ENCODE measurements around the gene MCC. TPM values are rescaled to one million over a fixed set of nuclear protein-coding genes. Genes with fewer than 3 reads are reported as not detected.

The MCC gene
- total RNA-seq, 1 experiment from 2014 or later: 7.6 TPM

GRCh38 chr5:113450929-113451328 is 37.3 kb downstream of the MCC start:
- Histone ChIP-seq H4K20me1 (ENCODE audit: control insufficient read depth, insufficient read depth, insufficient read length) (no peaks in the 10 kb centered on the region), H3K9ac (ENCODE audit: extremely low read depth, insufficient read length, low read length) (no peak overlapping the region), H3K9me3 (ENCODE audit: control insufficient read depth, low read depth, low read length) (no peaks in the 10 kb centered on the region), H4K91ac (ENCODE audit: insufficient read length, low read depth, low read length) (no peak overlapping the region), H3K56ac (ENCODE audit: insufficient read length, low read depth, low read length) (no peak overlapping the region), H3K18ac (ENCODE audit: insufficient read length, low read depth, low read length) (no peak overlapping the region), H3K79me1 (ENCODE audit: insufficient read depth, low read depth, low read length, poor library complexity, severe bottlenecking) (no peaks in the 10 kb centered on the region), H3K4me2 (ENCODE audit: insufficient read depth, insufficient read length, low read length) (no peak overlapping the region), H2BK20ac (ENCODE audit: low read depth, low read length, poor library complexity, severe bottlenecking) (no peak overlapping the region), H3K23me2 (ENCODE audit: insufficient read length, low read depth, low read length, poor library complexity, severe bottlenecking) (no peaks in the 10 kb centered on the region), H4K5ac (ENCODE audit: insufficient read length, low read depth, low read length) (no peak overlapping the region), H4K8ac (replicated peaks; ENCODE audit: insufficient read length, low read depth, low read length) (no peak overlapping the region), H3K4me1 (ENCODE audit: insufficient read depth, low read length) (no peaks in the 10 kb centered on the region), H3K14ac (ENCODE audit: insufficient read depth, low read length) (no peak overlapping the region), H2BK15ac (ENCODE audit: low read depth, low read length) (no peak overlapping the region), H3K79me2 (ENCODE audit: insufficient read depth, low read length) (no peaks in the 10 kb centered on the region), H3K27me3 (ENCODE audit: insufficient read depth, low read length) (no peaks in the 10 kb centered on the region), H2BK5ac (ENCODE audit: insufficient read length, low read length) (no peak overlapping the region), H3T11ph (ENCODE audit: low read length) (no peak overlapping the region), H2BK120ac (ENCODE audit: low read depth, low read length, poor library complexity, severe bottlenecking) (no peak overlapping the region), H3K23ac (ENCODE audit: insufficient read length, low read depth, low read length) (no peak overlapping the region), H2AFZ (ENCODE audit: low read length) (no peak overlapping the region), H2BK12ac (ENCODE audit: insufficient read length, low read depth, low read length) (no peak overlapping the region), H3K27ac (ENCODE audit: insufficient read length, low read depth, low read length) (no peak overlapping the region), H2AK5ac (ENCODE audit: insufficient read length, low read length) (no peak overlapping the region), H3K4ac (ENCODE audit: low read depth, low read length) (no peak overlapping the region)
- no peak overlapping the region for H3K27ac Mint-ChIP-seq
- H3K27me3 Mint-ChIP-seq (ENCODE audit: low read depth): no peaks in the 10 kb centered on the region
- H3K36me3 Mint-ChIP-seq (ENCODE audit: insufficient read depth in 1 of 3, low read depth in 3 of 3): peaks cover 0 to 1% (median 0%) of the 10 kb centered on the region in 3 experiments; a peak in 1 of 7 replicates
- H3K4me1 Mint-ChIP-seq: no peaks in the 10 kb centered on the region
- H3K9me3 Mint-ChIP-seq: no peaks in the 10 kb centered on the region
- H3K4me3 Mint-ChIP-seq: no peak overlapping the region
- no CpG with 5 or more reads among the region's 2 CpGs for WGBS (ENCODE audit: extremely low coverage, insufficient read length, low lambda C conversion rate)
- no peak for TF ChIP-seq CTCF (conservative IDR thresholded peaks at IDR 0.05)
- no peak for DNase-seq

All from H9 (cell line).